ENCODE data around the gene KRT23. TPM values are rescaled to one million over a fixed set of nuclear protein-coding genes. Genes with fewer than 3 reads are reported as not detected.

KRT23 gene
- total and polyA plus RNA-seq, 7 donors, result 0.03 to 1.5 (median 0.25) TPM; not detected in 4

DNA sequence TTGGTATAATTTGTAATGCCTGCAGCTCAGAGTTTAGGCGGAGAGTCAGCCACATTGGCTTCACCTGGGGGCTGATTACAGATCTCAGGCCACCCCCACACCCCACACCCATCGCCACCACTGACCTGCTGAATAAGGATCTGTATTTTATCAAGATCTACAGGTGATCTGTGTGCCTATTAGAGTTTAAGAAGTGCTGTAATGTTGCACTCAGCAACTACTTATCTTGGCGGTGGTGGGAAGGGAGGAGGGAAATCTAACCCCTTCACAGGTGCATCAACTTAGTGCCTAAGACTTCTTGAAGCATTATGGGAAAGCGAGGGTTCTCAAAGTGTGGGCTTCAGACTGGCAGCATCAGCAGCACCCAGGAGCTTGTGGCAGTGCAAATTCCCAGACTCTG, 34.9 kb downstream of the KRT23 start:
- intact Hi-C loops (cut with DNase I), result loop anchor here in 1 of 2 donors (10.0 kb wide), 2 partner anchors 422 to 652 kb away; no protein-coding TSS in a partner anchor
- peaks cover 0 to 29% (median 2%) of the 10 kb centered on the region in 3 donors for H3K27me3 ChIP-seq (ENCODE audit: insufficient read depth in 3 of 3, low read length in 2 of 3)

DNA sequence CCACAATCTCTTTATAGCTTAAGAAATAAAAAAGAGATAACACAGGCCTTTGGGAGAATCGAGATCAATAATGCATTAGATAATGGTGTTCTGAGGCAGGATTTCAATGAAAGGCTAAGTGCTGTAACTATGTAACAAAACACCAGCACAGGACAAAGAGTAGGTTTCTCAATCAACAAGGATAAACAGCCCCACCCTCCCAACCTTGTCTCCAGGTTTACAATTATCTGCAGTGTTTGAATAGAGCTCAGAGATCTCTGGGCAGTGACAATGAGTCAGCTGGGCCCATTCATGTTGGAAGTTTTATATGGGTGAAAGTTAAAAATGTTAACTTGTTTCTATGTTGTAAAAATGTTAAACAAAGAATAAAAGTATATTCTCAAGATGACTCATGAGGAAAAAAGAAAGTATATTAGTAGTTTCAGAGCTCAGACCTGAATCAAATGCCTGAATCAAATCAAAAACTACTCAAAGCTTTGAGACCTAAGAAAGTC, 35.4 kb downstream of the KRT23 start:
- TF ChIP-seq, protein P1, sequence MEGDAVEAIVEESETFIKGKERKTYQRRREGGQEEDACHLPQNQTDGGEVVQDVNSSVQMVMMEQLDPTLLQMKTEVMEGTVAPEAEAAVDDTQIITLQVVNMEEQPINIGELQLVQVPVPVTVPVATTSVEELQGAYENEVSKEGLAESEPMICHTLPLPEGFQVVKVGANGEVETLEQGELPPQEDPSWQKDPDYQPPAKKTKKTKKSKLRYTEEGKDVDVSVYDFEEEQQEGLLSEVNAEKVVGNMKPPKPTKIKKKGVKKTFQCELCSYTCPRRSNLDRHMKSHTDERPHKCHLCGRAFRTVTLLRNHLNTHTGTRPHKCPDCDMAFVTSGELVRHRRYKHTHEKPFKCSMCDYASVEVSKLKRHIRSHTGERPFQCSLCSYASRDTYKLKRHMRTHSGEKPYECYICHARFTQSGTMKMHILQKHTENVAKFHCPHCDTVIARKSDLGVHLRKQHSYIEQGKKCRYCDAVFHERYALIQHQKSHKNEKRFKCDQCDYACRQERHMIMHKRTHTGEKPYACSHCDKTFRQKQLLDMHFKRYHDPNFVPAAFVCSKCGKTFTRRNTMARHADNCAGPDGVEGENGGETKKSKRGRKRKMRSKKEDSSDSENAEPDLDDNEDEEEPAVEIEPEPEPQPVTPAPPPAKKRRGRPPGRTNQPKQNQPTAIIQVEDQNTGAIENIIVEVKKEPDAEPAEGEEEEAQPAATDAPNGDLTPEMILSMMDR (IDR thresholded peaks at IDR 0.05), result no peak
- Histone ChIP-seq H3K27me3 (ENCODE audit: insufficient read depth in 3 of 3, low read length in 2 of 3) (peaks cover 0 to 29% (median 2%) of the 10 kb centered on the region in 3 donors), H3K27ac (no peak overlapping the region), H3K9me3 (no peaks in the 10 kb centered on the region), H3K4me3 (no peak overlapping the region), H3K4me1 (no peaks in the 10 kb centered on the region), H3K36me3 (ENCODE audit: insufficient read depth in 1 of 2, low read depth in 1 of 2) (no peaks in the 10 kb centered on the region)
- ATAC-seq (no peak), DNase-seq (no peak)
- WGBS, 3 donors, result 94% methylated on average over 1 of the region's 1 CpG
- intact Hi-C loops (cut with DNase I), result loop anchor here in 1 of 2 donors (10.0 kb wide), 2 partner anchors 423 to 653 kb away; no protein-coding TSS in a partner anchor

More for the DNA sequence above, 34.9 kb downstream of the KRT23 start:
- H3K9me3 ChIP-seq, result no peaks in the 10 kb centered on the region
- H3K4me1 ChIP-seq, result no peaks in the 10 kb centered on the region
- DNase-seq, result no peak
- no peaks in the 10 kb centered on the region for H3K36me3 ChIP-seq (ENCODE audit: insufficient read depth in 1 of 2, low read depth in 1 of 2)
- 83 to 86% (median 86%) methylated on average over 4 of the region's 4 CpGs for WGBS, 3 donors
- no peak overlapping the region for H3K4me3 ChIP-seq
- TF ChIP-seq, protein P1 (IDR thresholded peaks at IDR 0.05), result no peak
- no peak for ATAC-seq
- H3K27ac ChIP-seq, result no peak overlapping the region

DNA sequence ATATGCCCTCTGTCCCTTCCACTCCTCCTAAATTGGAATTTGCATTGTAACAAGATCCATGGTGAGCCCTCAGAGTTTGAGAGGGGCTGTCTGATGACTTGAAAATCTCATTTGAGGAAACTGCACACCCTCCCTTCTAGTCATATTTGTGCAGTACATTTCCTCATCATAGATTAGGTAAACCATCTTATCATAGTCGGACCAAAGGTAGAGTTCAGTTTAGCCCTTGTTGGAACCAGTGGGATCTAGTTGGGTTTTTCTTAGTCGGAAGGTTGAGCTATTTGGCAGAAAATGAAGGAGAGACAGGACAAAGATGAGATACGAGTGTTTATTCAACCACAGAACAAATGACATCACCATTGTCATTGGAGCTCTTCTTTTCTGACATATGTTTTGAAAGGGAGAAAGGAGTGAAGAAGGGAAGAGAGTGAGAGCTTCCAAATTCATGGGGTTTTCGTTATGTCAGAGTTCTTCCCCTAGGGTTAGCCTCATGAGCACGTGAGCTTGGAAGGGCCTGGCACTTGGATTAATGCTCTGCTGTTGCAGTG, 36.6 kb downstream of the KRT23 start:
- H3K9me3 ChIP-seq, result no peaks in the 10 kb centered on the region
- H3K27ac ChIP-seq, result no peak overlapping the region
- ATAC-seq (no peak), DNase-seq (no peak)
- WGBS, 3 donors, result 63 to 74% (median 69%) methylated on average over 5 of the region's 5 CpGs
- peaks cover 0 to 21% (median 2%) of the 10 kb centered on the region in 3 donors for H3K27me3 ChIP-seq (ENCODE audit: insufficient read depth in 3 of 3, low read length in 2 of 3)
- TF ChIP-seq, protein P1 (IDR thresholded peaks at IDR 0.05), result no peak
- H3K4me1 ChIP-seq, result no peaks in the 10 kb centered on the region
- intact Hi-C loops (cut with DNase I), result loop anchor here in 1 of 2 donors (10.0 kb wide), 2 partner anchors 424 to 654 kb away; no protein-coding TSS in a partner anchor
- no peaks in the 10 kb centered on the region for H3K36me3 ChIP-seq (ENCODE audit: insufficient read depth in 1 of 2, low read depth in 1 of 2)
- no peak overlapping the region for H3K4me3 ChIP-seq

DNA sequence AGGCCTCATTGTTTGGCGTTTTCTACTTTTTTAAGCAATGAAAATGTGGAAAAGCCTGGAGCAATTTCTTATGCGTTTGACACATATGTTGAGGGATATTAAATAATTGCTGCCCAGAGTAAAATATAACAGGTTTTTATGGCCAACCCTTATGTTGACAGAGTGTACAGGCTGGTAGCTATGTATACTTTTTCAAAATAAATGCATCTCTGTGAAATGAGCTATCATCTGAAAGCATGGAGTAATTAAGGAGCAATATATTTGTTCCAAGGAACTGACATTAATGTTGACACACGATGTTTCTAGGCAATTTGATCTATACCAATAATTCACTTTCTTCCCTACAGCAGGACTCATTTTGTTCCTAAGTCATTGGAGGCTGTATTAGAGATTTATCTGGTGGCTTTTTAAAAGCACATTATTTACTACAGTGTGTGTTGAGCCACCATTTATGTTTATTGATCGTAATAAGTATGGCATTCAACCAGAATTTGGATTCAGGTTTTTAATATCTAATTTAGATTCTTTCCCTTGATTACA, 40.5 kb downstream of the KRT23 start:
- no peaks in the 10 kb centered on the region for H3K9me3 ChIP-seq
- DNase-seq (no peak), ATAC-seq (no peak)
- TF ChIP-seq, protein P1 (IDR thresholded peaks at IDR 0.05), result no peak
- H3K4me1 ChIP-seq, result no peaks in the 10 kb centered on the region
- H3K36me3 ChIP-seq (ENCODE audit: insufficient read depth in 1 of 2, low read depth in 1 of 2), result no peaks in the 10 kb centered on the region
- 68 to 75% (median 75%) methylated on average over 4 of the region's 4 CpGs for WGBS, 3 donors
- no peak overlapping the region for H3K4me3 ChIP-seq
- H3K27me3 ChIP-seq (ENCODE audit: insufficient read depth in 3 of 3, low read length in 2 of 3), result peaks cover 0 to 20% (median 0%) of the 10 kb centered on the region in 3 donors
- no peak overlapping the region for H3K27ac ChIP-seq
- intact Hi-C loops (cut with DNase I), result no loop called here
